K562 (cell line): ENCODE results near the gene DPCD.

Source experiments
- BHLHE40 ChIP-seq: IDR thresholded peaks from 2 replicates; pipeline ENCODE4 v1.6.1; 2011; ENCODE audit warnings: low read length, improper control_type of control experiment
- MYBL2 ChIP-seq, 2 experiments: fragments of 450-650 bp in 1 of 2; sonication (generic) in 1 of 2; formaldehyde crosslinking in 1 of 2; IDR thresholded peaks; 2 replicates each; pipeline versions ENCODE4 v1.6.1 to v1.8.1; 2017 to 2022; ENCODE audit warnings: borderline replicate concordance in 1 of 2, inconsistent platforms in 1 of 2, low read depth in 1 of 2, mild to moderate bottlenecking in 1 of 2, missing genetic modification reagents in 1 of 2, moderate library complexity in 1 of 2
- RBM22 ChIP-seq: fragments of 200-400 bp; formaldehyde crosslinking; IDR thresholded peaks from 2 replicates; pipeline ENCODE4 v1.6.1; 2018; ENCODE audit warnings: low read length, low read depth; ENCODE audit not compliant: poor library complexity, severe bottlenecking
- SPI1 ChIP-seq: IDR thresholded peaks from 2 replicates; pipeline ENCODE4 v1.6.1; 2011; ENCODE audit warnings: low read depth, low read length, control low read depth, borderline replicate concordance
- TF ChIP-seq, protein P1 (sequence below): fragments of 250-450 bp; sonication (Bioruptor Pico); IDR thresholded peaks from 2 replicates; pipeline ENCODE4 v1.8.0; 2021; ENCODE audit warnings: borderline replicate concordance, mild to moderate bottlenecking, moderate library complexity; ENCODE audit not compliant: poor library complexity, severe bottlenecking
- TF ChIP-seq, protein P2 (sequence below), 3 experiments: IDR thresholded peaks in 2 of 3; conservative IDR thresholded peaks in 1 of 3; 2 replicates each; pipeline ENCODE4 v1.5.1; 2011 to 2012; ENCODE audit warnings: low read length in 3 of 3, mild to moderate bottlenecking in 3 of 3, control low read depth in 2 of 3, improper control_type of control experiment in 1 of 3, inconsistent platforms in 1 of 3, low read depth in 1 of 3, mixed read lengths in 1 of 3, moderate library complexity in 1 of 3; ENCODE audit not compliant: insufficient read depth in 2 of 3
- TF ChIP-seq, protein P3 (sequence below): fragments of 450-650 bp; IDR thresholded peaks from 2 replicates; pipeline ENCODE4 v1.7.1; 2018; ENCODE audit warnings: mild to moderate bottlenecking, low read depth; ENCODE audit not compliant: partially characterized antibody
- TF ChIP-seq, protein P4 (sequence below): IDR thresholded peaks from 3 replicates; pipeline ENCODE4 v1.6.1; 2011; ENCODE audit warnings: borderline replicate concordance, mild to moderate bottlenecking; ENCODE audit not compliant: insufficient read length, insufficient read depth

DNA sequence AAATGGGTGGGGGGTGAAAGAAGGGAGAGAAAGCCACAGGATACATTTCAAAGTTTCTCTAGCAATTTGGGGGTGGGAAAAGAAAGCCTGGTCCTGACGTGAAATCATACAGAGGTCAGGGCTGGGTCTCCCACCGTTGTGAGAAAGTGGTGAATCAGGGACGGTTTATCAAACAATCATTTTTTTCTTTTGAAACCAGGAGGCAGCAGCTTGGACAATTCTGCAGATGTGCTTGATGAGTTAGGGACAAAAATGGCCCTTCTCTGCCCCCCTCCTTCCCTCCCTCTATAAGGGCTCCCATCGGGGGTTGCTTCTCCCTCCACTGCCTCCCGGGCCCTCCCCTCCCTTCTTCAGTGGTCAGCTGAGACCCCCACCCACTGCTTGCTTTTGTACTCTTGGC, 63.2 kb downstream of the DPCD start:
- TF ChIP-seq, protein P1, sequence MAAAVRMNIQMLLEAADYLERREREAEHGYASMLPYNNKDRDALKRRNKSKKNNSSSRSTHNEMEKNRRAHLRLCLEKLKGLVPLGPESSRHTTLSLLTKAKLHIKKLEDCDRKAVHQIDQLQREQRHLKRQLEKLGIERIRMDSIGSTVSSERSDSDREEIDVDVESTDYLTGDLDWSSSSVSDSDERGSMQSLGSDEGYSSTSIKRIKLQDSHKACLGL: no peak
- TF ChIP-seq, protein P2, sequence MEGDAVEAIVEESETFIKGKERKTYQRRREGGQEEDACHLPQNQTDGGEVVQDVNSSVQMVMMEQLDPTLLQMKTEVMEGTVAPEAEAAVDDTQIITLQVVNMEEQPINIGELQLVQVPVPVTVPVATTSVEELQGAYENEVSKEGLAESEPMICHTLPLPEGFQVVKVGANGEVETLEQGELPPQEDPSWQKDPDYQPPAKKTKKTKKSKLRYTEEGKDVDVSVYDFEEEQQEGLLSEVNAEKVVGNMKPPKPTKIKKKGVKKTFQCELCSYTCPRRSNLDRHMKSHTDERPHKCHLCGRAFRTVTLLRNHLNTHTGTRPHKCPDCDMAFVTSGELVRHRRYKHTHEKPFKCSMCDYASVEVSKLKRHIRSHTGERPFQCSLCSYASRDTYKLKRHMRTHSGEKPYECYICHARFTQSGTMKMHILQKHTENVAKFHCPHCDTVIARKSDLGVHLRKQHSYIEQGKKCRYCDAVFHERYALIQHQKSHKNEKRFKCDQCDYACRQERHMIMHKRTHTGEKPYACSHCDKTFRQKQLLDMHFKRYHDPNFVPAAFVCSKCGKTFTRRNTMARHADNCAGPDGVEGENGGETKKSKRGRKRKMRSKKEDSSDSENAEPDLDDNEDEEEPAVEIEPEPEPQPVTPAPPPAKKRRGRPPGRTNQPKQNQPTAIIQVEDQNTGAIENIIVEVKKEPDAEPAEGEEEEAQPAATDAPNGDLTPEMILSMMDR (IDR thresholded peaks at IDR 0.05 in 2 of 3, conservative IDR thresholded peaks at IDR 0.05 in 1 of 3; ENCODE audit: insufficient read depth in 2 of 3, low read depth in 1 of 3, low read length in 3 of 3): no peak
- TF ChIP-seq RBM22 (no peak), BHLHE40 (no peak), MYBL2 (IDR thresholded peaks at IDR 0.05; ENCODE audit: low read depth) (no peak), MYBL2 (CRISPR knock-in tag; IDR thresholded peaks at IDR 0.05; ENCODE audit: borderline replicate concordance) (no peak), SPI1 (no peak)
- TF ChIP-seq, protein P3, sequence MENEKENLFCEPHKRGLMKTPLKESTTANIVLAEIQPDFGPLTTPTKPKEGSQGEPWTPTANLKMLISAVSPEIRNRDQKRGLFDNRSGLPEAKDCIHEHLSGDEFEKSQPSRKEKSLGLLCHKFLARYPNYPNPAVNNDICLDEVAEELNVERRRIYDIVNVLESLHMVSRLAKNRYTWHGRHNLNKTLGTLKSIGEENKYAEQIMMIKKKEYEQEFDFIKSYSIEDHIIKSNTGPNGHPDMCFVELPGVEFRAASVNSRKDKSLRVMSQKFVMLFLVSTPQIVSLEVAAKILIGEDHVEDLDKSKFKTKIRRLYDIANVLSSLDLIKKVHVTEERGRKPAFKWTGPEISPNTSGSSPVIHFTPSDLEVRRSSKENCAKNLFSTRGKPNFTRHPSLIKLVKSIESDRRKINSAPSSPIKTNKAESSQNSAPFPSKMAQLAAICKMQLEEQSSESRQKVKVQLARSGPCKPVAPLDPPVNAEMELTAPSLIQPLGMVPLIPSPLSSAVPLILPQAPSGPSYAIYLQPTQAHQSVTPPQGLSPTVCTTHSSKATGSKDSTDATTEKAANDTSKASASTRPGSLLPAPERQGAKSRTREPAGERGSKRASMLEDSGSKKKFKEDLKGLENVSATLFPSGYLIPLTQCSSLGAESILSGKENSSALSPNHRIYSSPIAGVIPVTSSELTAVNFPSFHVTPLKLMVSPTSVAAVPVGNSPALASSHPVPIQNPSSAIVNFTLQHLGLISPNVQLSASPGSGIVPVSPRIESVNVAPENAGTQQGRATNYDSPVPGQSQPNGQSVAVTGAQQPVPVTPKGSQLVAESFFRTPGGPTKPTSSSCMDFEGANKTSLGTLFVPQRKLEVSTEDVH: no peak
- TF ChIP-seq, protein P4, sequence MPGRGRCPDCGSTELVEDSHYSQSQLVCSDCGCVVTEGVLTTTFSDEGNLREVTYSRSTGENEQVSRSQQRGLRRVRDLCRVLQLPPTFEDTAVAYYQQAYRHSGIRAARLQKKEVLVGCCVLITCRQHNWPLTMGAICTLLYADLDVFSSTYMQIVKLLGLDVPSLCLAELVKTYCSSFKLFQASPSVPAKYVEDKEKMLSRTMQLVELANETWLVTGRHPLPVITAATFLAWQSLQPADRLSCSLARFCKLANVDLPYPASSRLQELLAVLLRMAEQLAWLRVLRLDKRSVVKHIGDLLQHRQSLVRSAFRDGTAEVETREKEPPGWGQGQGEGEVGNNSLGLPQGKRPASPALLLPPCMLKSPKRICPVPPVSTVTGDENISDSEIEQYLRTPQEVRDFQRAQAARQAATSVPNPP: no peak
